Neutrophil (primary cell): ENCODE data around the gene TSFM.
A peak's percentile ranks its signal among the peaks of the same experiment; 100 is the strongest.

Experiments
- H3K27ac ChIP-seq: fragments of 200-600 bp; sonication (generic); 2 replicates; pipeline ENCODE4 v1.5.1; 2016; ENCODE audit warnings: mild to moderate bottlenecking, moderate library complexity
- H3K27me3 ChIP-seq: fragments of 200-600 bp; sonication (generic); 2 replicates; pipeline ENCODE4 v1.6.0; 2016; ENCODE audit warnings: mild to moderate bottlenecking
- H3K36me3 ChIP-seq: fragments of 200-600 bp; sonication (generic); 2 replicates; pipeline ENCODE4 v1.5.1; 2017
- H3K4me1 ChIP-seq, 2 experiments: fragments of 200-600 bp in 1 of 2; sonication (generic) in 1 of 2; 1 replicate in 1 of 2; 2 replicates in 1 of 2; pipeline versions ENCODE4 v1.5.1 to v1.6.1; 2013 to 2016; ENCODE audit warnings: low read depth in 1 of 2, low read length in 1 of 2, mild to moderate bottlenecking in 1 of 2, moderate library complexity in 1 of 2; ENCODE audit not compliant: control insufficient read depth in 1 of 2, insufficient read depth in 1 of 2
- H3K4me3 ChIP-seq, 2 experiments: fragments of 200-600 bp in 1 of 2; sonication (generic) in 1 of 2; 1 replicate in 1 of 2; 2 replicates in 1 of 2; pipeline ENCODE4 v1.5.1; 2013 to 2016; ENCODE audit warnings: low read depth in 1 of 2, low read length in 1 of 2, mild to moderate bottlenecking in 1 of 2, moderate library complexity in 1 of 2
- H3K9me3 ChIP-seq: fragments of 200-600 bp; sonication (generic); 2 replicates; pipeline ENCODE4 v1.5.1; 2016
- CTCF ChIP-seq: fragments of 200-600 bp; sonication (generic); IDR thresholded peaks from 2 replicates; pipeline ENCODE4 v1.5.1; 2016; ENCODE audit warnings: antibody characterized with exemption

The TSFM gene

GRCh38 chr12:57736741-57737466 lies 45.7 kb upstream of the TSFM start:
- H3K36me3 ChIP-seq, result peaks cover 79% of the 10 kb centered on the region
- H3K4me3 ChIP-seq, result no peak overlapping the region
- no peak overlapping the region for H3K27ac ChIP-seq
- H3K4me1 ChIP-seq, result peaks cover 29 to 31% of the 10 kb centered on the region in 2 experiments
- no peaks in the 10 kb centered on the region for H3K27me3 ChIP-seq
- no peaks in the 10 kb centered on the region for H3K9me3 ChIP-seq
- no peak for TF ChIP-seq CTCF

- Histone ChIP-seq H3K4me1 (peaks cover 38 to 39% of the 10 kb centered on the region in 2 experiments), H3K4me3 (no peak overlapping the region), H3K9me3 (no peaks in the 10 kb centered on the region), H3K27me3 (no peaks in the 10 kb centered on the region), H3K27ac (no peak overlapping the region), H3K36me3 (peaks cover 70% of the 10 kb centered on the region)
- no peak for TF ChIP-seq CTCF
Measured at GRCh38 chr12:57737467-57738460, 44.8 kb upstream of the TSFM start.

- H3K27ac ChIP-seq, result peak within 1 kb of the TSS; percentile 94
- no peak for TF ChIP-seq CTCF
- H3K4me3 ChIP-seq, result no peak within 1 kb of the TSS
- peaks cover 60% of the 10 kb centered on the region for H3K36me3 ChIP-seq
- H3K27me3 ChIP-seq, result no peaks in the 10 kb centered on the region
- H3K9me3 ChIP-seq, result no peaks in the 10 kb centered on the region
- peaks cover 45 to 48% of the 10 kb centered on the region in 2 experiments for H3K4me1 ChIP-seq
Measured at GRCh38 chr12:57738661-57739237, 43.8 kb upstream of the TSFM start, which contains the start of gene AGAP2. Gene AGAP2 (minus strand): TSS chr12:57738742. CDS start chr12:57738246, 496 bp downstream.

- Histone ChIP-seq H3K4me3 (no peak overlapping the region), H3K27me3 (no peaks in the 10 kb centered on the region), H3K36me3 (peaks cover 54% of the 10 kb centered on the region), H3K4me1 (peaks cover 51 to 54% of the 10 kb centered on the region in 2 experiments), H3K9me3 (no peaks in the 10 kb centered on the region), H3K27ac (peak overlapping the region; percentile 94)
- no peak for TF ChIP-seq CTCF
Measured at GRCh38 chr12:57739387-57739786, 43.2 kb upstream of the TSFM start.

- H3K27ac ChIP-seq, result peak overlapping the region; percentile 94
- peak overlapping the region; percentile 61 to 72 for H3K4me3 ChIP-seq
- H3K4me1 ChIP-seq, result peaks cover 56 to 60% of the 10 kb centered on the region in 2 experiments
- no peaks in the 10 kb centered on the region for H3K9me3 ChIP-seq
- no peaks in the 10 kb centered on the region for H3K27me3 ChIP-seq
- peaks cover 48% of the 10 kb centered on the region for H3K36me3 ChIP-seq
- no peak for TF ChIP-seq CTCF
Measured at GRCh38 chr12:57739914-57740538, 42.6 kb upstream of the TSFM start.
